ENCODE measurements around the gene RTTN.

Gene RTTN

DNA sequence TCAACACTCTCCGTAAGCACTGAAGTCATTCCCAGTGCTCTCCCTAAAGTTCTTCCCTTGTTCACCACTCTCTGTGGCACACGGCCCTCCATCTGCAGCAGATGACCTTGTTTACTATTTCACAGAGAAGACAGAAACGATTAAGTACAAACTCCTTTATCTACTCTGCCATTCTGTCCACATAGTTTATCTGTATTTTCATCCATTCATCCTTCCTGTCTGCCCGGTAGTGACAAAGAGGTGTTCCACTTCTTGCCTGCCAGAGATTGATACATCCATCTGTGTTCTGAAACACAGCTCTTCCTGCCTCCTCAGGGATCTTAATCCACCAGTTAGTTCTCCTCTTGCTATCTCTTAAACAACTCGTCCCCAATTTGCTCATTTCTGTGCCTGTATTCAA, 179.9 kb downstream of the RTTN start:
- TF ChIP-seq, protein P1, sequence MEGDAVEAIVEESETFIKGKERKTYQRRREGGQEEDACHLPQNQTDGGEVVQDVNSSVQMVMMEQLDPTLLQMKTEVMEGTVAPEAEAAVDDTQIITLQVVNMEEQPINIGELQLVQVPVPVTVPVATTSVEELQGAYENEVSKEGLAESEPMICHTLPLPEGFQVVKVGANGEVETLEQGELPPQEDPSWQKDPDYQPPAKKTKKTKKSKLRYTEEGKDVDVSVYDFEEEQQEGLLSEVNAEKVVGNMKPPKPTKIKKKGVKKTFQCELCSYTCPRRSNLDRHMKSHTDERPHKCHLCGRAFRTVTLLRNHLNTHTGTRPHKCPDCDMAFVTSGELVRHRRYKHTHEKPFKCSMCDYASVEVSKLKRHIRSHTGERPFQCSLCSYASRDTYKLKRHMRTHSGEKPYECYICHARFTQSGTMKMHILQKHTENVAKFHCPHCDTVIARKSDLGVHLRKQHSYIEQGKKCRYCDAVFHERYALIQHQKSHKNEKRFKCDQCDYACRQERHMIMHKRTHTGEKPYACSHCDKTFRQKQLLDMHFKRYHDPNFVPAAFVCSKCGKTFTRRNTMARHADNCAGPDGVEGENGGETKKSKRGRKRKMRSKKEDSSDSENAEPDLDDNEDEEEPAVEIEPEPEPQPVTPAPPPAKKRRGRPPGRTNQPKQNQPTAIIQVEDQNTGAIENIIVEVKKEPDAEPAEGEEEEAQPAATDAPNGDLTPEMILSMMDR (IDR thresholded peaks at IDR 0.05; ENCODE audit: control insufficient read depth, extremely low read depth, insufficient read depth): no peak
- no peak for DNase-seq (ENCODE audit: low read depth)
- H3K4me3 ChIP-seq (ENCODE audit: low read depth, low read length): no peak overlapping the region

DNA sequence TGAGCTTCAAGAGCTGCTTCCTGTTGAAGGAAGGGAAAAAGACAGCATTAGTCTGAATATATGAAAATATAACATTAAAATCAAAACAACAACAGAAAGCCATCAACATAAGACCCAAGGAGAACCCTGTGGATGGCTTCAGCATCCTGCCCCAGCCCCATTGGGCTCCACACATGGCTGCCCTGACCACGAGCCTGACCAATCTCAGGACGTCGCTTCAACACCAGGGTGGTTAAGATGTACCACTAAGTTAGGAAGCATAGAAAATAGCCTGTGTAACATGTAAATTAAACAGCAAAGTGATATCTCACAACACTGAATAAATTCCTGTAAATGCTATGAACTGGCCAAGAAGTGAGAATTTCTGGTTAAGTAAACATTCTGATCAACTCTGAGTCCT, 180.7 kb downstream of the RTTN start:
- TF ChIP-seq, protein P1 (IDR thresholded peaks at IDR 0.05; ENCODE audit: control insufficient read depth, extremely low read depth, insufficient read depth): no peak
- no peak for DNase-seq (ENCODE audit: low read depth)
- H3K4me3 ChIP-seq (ENCODE audit: low read depth, low read length): no peak overlapping the region

- DNase-seq (ENCODE audit: low read depth): no peak
These were observed 181.4 kb downstream of the RTTN start for GRCh38 chr18:70024093-70024492.

DNA sequence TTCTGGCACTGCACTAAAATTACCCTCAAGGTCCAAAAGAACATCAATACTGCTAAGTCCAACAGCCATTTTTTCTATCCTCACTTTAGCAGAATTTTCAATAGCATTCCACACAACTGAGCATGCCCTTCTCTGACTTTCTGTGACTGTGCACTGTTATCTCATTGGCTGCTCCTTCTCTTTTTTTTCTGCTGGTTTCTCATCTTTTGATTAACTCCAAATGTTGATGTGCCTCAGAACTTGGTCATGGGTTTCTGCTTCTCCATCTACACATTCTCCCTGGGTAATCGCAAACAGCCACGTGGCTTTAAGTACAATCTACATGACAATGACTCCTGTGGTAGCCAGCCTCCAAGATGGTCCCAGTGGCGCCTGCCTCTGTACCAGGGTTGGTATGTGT, 182.9 kb downstream of the RTTN start:
- no peak overlapping the region for H3K4me3 ChIP-seq (ENCODE audit: low read depth, low read length)
- TF ChIP-seq, protein P1 (IDR thresholded peaks at IDR 0.05; ENCODE audit: control insufficient read depth, extremely low read depth, insufficient read depth): no peak
- DNase-seq (ENCODE audit: low read depth): no peak

More at GRCh38 chr18:70024093-70024492, 181.4 kb downstream of the RTTN start:
- H3K4me3 ChIP-seq (ENCODE audit: low read depth, low read length): no peak overlapping the region
- TF ChIP-seq, protein P1 (IDR thresholded peaks at IDR 0.05; ENCODE audit: control insufficient read depth, extremely low read depth, insufficient read depth): no peak

- TF ChIP-seq, protein P1 (IDR thresholded peaks at IDR 0.05; ENCODE audit: control insufficient read depth, extremely low read depth, insufficient read depth): no peak
- H3K4me3 ChIP-seq (ENCODE audit: low read depth, low read length): no peak overlapping the region
- DNase-seq (ENCODE audit: low read depth): no peak
These were observed 184.0 kb downstream of the RTTN start for GRCh38 chr18:70021498-70021897.

GRCh38 chr18:70021043-70021442, 184.4 kb downstream of the RTTN start:
- DNase-seq (ENCODE audit: low read depth): peak; percentile 75
- H3K4me3 ChIP-seq (ENCODE audit: low read depth, low read length): no peak overlapping the region
- TF ChIP-seq, protein P1 (IDR thresholded peaks at IDR 0.05; ENCODE audit: control insufficient read depth, extremely low read depth, insufficient read depth): no peak

GRCh38 chr18:70019991-70020390, 185.5 kb downstream of the RTTN start:
- TF ChIP-seq, protein P1 (IDR thresholded peaks at IDR 0.05; ENCODE audit: control insufficient read depth, extremely low read depth, insufficient read depth): no peak
- no peak overlapping the region for H3K4me3 ChIP-seq (ENCODE audit: low read depth, low read length)
- no peak for DNase-seq (ENCODE audit: low read depth)
